Sigmoid colon (tissue), 3 donors: Measurements from ENCODE around the gene LYPD6B.

Source experiments
- POLR2A ChIP-seq, 2 donors: fragments of 450-650 bp; IDR thresholded peaks; one replicate each; pipeline ENCODE4 v1.6.1; 2016; ENCODE audit warnings: antibody characterized with exemption in 2 of 2, mild to moderate bottlenecking in 2 of 2, moderate library complexity in 2 of 2
- TF ChIP-seq, protein P1 (sequence below), 4 experiments: fragments of 450-650 bp in 3 of 4; fragments of 200-600 bp in 1 of 4; IDR thresholded peaks; one replicate each; pipeline ENCODE4 v1.5.1; 2016 to 2019; ENCODE audit warnings: antibody characterized with exemption in 4 of 4, mild to moderate bottlenecking in 3 of 4, moderate library complexity in 2 of 4

DNA sequence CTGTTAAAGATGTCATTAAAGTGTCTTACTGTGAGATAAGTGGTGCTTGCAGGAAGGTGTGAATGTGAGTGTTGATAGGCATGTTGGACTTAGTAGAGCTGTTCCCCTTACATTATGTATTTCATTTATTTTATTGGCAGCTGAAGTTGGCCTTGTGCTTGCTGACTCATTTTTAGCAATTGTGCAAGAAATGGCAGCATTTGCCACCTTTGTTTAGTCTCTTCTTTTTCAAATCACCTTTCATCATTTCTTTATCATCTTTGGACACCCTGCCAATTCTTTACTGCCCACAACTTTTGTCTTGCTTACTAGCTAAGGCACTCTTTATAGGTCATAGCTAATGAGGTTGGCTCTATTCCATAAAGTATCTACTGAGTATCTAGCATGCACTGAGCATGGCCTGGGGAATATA, 161.6 kb downstream of the LYPD6B start:
- TF ChIP-seq, protein P1, sequence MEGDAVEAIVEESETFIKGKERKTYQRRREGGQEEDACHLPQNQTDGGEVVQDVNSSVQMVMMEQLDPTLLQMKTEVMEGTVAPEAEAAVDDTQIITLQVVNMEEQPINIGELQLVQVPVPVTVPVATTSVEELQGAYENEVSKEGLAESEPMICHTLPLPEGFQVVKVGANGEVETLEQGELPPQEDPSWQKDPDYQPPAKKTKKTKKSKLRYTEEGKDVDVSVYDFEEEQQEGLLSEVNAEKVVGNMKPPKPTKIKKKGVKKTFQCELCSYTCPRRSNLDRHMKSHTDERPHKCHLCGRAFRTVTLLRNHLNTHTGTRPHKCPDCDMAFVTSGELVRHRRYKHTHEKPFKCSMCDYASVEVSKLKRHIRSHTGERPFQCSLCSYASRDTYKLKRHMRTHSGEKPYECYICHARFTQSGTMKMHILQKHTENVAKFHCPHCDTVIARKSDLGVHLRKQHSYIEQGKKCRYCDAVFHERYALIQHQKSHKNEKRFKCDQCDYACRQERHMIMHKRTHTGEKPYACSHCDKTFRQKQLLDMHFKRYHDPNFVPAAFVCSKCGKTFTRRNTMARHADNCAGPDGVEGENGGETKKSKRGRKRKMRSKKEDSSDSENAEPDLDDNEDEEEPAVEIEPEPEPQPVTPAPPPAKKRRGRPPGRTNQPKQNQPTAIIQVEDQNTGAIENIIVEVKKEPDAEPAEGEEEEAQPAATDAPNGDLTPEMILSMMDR (IDR thresholded peaks at IDR 0.05) = no peak
- TF ChIP-seq POLR2A (IDR thresholded peaks at IDR 0.05) = no peak
